NCI-H2107 (cell line): Measurements from ENCODE around the gene PTPN1.
"Not testable (repeated sequence)": the region's sequence is repeated elsewhere in the genome, so short reads cannot be mapped to it uniquely, and the experiment has no call there.

Source experiments
- DNase-seq: peaks from one replicate; lab custom pipeline; 2025; lab: John Stamatoyannopoulos, UW

PTPN1 gene

GRCh38 chr20:50558483-50558925 lies 48.3 kb downstream of the PTPN1 start:
- no peak for DNase-seq

- DNase-seq, result no peak
Measured at GRCh38 chr20:50559149-50559548, 49.0 kb downstream of the PTPN1 start.

GRCh38 chr20:50559856-50560638 lies 49.9 kb downstream of the PTPN1 start:
- DNase-seq, result no peak

- no peak for DNase-seq
Measured at GRCh38 chr20:50560867-50561266, 50.7 kb downstream of the PTPN1 start.

- DNase-seq, result no peak
Measured at GRCh38 chr20:50561379-50562078, 51.3 kb downstream of the PTPN1 start.

GRCh38 chr20:50562262-50562701 lies 52.1 kb downstream of the PTPN1 start:
- no peak for DNase-seq

GRCh38 chr20:50563133-50563944 lies 53.2 kb downstream of the PTPN1 start:
- DNase-seq, result no peak

- DNase-seq, result no peak
Measured at GRCh38 chr20:50565383-50565782, 55.2 kb downstream of the PTPN1 start.

GRCh38 chr20:50565871-50566270 lies 55.7 kb downstream of the PTPN1 start:
- DNase-seq, result no peak

- DNase-seq, result no peak
Measured at GRCh38 chr20:50567860-50568548, 57.8 kb downstream of the PTPN1 start.

- no peak for DNase-seq
Measured at GRCh38 chr20:50568549-50568942, 58.4 kb downstream of the PTPN1 start.

- DNase-seq, result not testable (repeated sequence)
Measured at GRCh38 chr20:50569487-50569863, 59.3 kb downstream of the PTPN1 start.

- no peak for DNase-seq
Measured at GRCh38 chr20:50569864-50570836, 60.0 kb downstream of the PTPN1 start.

- no peak for DNase-seq
Measured at GRCh38 chr20:50571466-50571865, 61.3 kb downstream of the PTPN1 start.

GRCh38 chr20:50572938-50573777 lies 63.0 kb downstream of the PTPN1 start:
- no peak for DNase-seq

- no peak for DNase-seq
Measured at GRCh38 chr20:50574108-50574507, 63.9 kb downstream of the PTPN1 start.

GRCh38 chr20:50574586-50574985 lies 64.4 kb downstream of the PTPN1 start:
- DNase-seq, result no peak

- peak; percentile 40 for DNase-seq
Measured at GRCh38 chr20:50575865-50576720, 65.9 kb downstream of the PTPN1 start.
